GM18519 (cell line): Measurements from ENCODE around the gene REXO2.
A peak's percentile ranks its signal among the peaks of the same experiment; 100 is the strongest.

Source experiments
- ATAC-seq: cut with Tn5 transposase; IDR thresholded peaks from one replicate; pipeline ENCODE4 v1.9.1; 2021; ENCODE audit warnings: mild to moderate bottlenecking, moderate library complexity; ENCODE audit not compliant: unreplicated experiment, low FRiP score

The REXO2 gene

GRCh38 chr11:114439229-114440120 lies at the start of gene REXO2:
REXO2 (plus strand) TSS chr11:114439467; CDS start chr11:114439529, 62 bp downstream.
- peak; percentile 98 for ATAC-seq

- ATAC-seq, result no peak
Measured at GRCh38 chr11:114392735-114393667, 46.3 kb upstream of the REXO2 start.

- no peak for ATAC-seq
Measured at GRCh38 chr11:114395736-114396135, 43.5 kb upstream of the REXO2 start.

- ATAC-seq, result no peak
Measured at GRCh38 chr11:114396916-114397315, 42.4 kb upstream of the REXO2 start.

- ATAC-seq, result no peak
Measured at GRCh38 chr11:114397349-114397982, 41.8 kb upstream of the REXO2 start.

- ATAC-seq, result no peak
Measured at GRCh38 chr11:114398303-114398920, 40.9 kb upstream of the REXO2 start.

- peak; percentile 11 for ATAC-seq
Measured at GRCh38 chr11:114399490-114400215, 39.6 kb upstream of the REXO2 start.

- peak; percentile 91 for ATAC-seq
Measured at GRCh38 chr11:114400216-114400914, 38.9 kb upstream of the REXO2 start, which contains the start of the genes C11orf71 and RBM7. C11orf71 (minus strand) TSS chr11:114400511; CDS start chr11:114400331, 180 bp downstream. RBM7 (plus strand) TSS chr11:114400666; CDS start chr11:114400672, 6 bp downstream.

GRCh38 chr11:114400915-114401223 lies 38.4 kb upstream of the REXO2 start:
- ATAC-seq, result no peak

GRCh38 chr11:114401311-114401710 lies 38.0 kb upstream of the REXO2 start:
- ATAC-seq, result no peak

GRCh38 chr11:114412946-114413345 lies 26.3 kb upstream of the REXO2 start:
- ATAC-seq, result no peak

GRCh38 chr11:114413958-114414357 lies 25.3 kb upstream of the REXO2 start:
- ATAC-seq, result no peak

- ATAC-seq, result no peak
Measured at GRCh38 chr11:114416441-114416961, 22.8 kb upstream of the REXO2 start.

GRCh38 chr11:114426280-114426679 lies 13.0 kb upstream of the REXO2 start:
- ATAC-seq, result no peak

GRCh38 chr11:114430290-114430689 lies 9.0 kb upstream of the REXO2 start:
- no peak for ATAC-seq

- ATAC-seq, result no peak
Measured at GRCh38 chr11:114432893-114433292, 6.4 kb upstream of the REXO2 start.

GRCh38 chr11:114433376-114433775 lies 5.9 kb upstream of the REXO2 start:
- no peak for ATAC-seq

- no peak for ATAC-seq
Measured at GRCh38 chr11:114438303-114438702, 964 bp upstream of the REXO2 start.
